Measurements from ENCODE around the gene AP1S1. TPM values are rescaled to one million over a fixed set of nuclear protein-coding genes. Genes with fewer than 3 reads are reported as not detected.
A peak's percentile ranks its signal among the peaks of the same experiment; 100 is the strongest.

Gene AP1S1
- total RNA-seq, 1 donor from 2014 or later, result 181 TPM

DNA sequence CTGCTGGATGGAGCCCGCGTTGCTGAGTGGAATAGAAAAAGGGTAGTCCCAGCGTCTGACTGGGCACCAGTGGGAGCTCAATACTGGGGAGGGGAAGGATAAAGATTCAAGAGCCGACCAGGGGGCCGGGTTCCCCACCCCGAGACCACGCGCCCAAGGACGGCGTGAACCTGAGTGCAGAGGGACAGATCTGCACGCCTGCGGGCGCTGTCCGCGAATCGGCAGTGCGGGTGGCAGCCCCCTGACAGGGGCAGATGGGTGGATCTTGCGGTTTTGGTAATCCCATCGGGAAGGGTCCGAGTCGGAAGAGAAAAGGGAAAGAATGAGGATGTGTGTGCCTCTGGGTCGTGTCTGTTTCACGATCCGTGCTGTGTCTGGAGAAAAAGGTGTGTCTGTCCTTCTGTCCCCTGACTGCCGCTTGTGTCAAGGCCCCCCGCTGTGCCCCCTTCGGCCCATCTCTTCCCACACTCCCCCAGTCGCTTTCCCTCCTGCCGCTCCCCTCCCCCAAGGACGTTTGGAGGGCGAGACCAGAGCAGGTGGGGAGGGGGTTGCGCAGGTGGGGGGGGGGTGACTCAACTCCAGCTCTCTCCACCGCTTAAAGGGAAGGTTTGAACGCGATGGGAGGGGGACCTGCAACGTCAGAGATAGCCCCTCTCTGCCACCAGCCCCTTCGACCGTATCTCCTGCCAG, 11.8 kb downstream of the AP1S1 start:
- peak overlapping the region; percentile 30 for H3K27ac Mint-ChIP-seq (ENCODE audit: unreplicated experiment)
- H3K4me1 ChIP-seq (ENCODE audit: insufficient read depth, low read length), result peaks cover 67% of the 10 kb centered on the region
- H3K27ac ChIP-seq (ENCODE audit: low read depth, low read length), result no peak overlapping the region

DNA sequence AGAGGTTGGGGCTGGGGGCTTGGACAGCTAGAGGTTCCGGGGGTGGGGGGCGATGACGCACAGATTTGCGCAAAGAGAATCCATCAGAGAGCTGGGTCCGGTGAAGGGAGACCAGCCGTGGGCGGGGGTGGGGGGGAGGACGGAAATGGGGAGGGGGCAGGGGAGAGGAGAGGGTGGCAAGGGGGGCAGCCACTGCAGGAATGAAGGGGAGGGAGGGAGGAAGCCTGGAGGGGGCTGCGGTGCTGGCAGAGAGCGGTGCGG, 12.3 kb downstream of the AP1S1 start:
- peak overlapping the region; percentile 71 for H3K4me3 Mint-ChIP-seq (ENCODE audit: unreplicated experiment)
- H3K27ac Mint-ChIP-seq (ENCODE audit: unreplicated experiment), result no peak overlapping the region
- Histone ChIP-seq H2AFZ (ENCODE audit: low read depth, low read length) (no peak overlapping the region), H3K4me2 (ENCODE audit: low read length) (peak overlapping the region; percentile 91), H3K36me3 (ENCODE audit: insufficient read depth, low read length) (no peaks in the 10 kb centered on the region), H3K79me2 (ENCODE audit: insufficient read depth, low read length) (no peaks in the 10 kb centered on the region), H3K9me3 (ENCODE audit: insufficient read depth, low read depth, low read length) (no peaks in the 10 kb centered on the region), H4K20me1 (ENCODE audit: insufficient read depth, low read length) (peaks cover 35% of the 10 kb centered on the region), H3K4me1 (ENCODE audit: insufficient read depth, low read length) (peaks cover 67% of the 10 kb centered on the region), H3K9ac (ENCODE audit: low read length) (no peak overlapping the region), H3K4me3 (ENCODE audit: insufficient read depth, low read depth, low read length) (no peak overlapping the region), H3K27me3 (ENCODE audit: insufficient read depth, low read length) (peaks cover 36% of the 10 kb centered on the region), H3K27ac (ENCODE audit: low read depth, low read length) (no peak overlapping the region)
- TF ChIP-seq CTCF (IDR thresholded peaks at IDR 0.05; ENCODE audit: insufficient read depth, low read depth, low read length), result no peak
- no peak for TF ChIP-seq EZH2 (IDR thresholded peaks at IDR 0.05; ENCODE audit: insufficient read depth, low read length)
- H3K27me3 Mint-ChIP-seq (ENCODE audit: low read depth, unreplicated experiment), result peaks cover 17% of the 10 kb centered on the region
- peaks cover 11% of the 10 kb centered on the region for H3K9me3 Mint-ChIP-seq (ENCODE audit: unreplicated experiment)
- H3K36me3 Mint-ChIP-seq (ENCODE audit: low read depth, unreplicated experiment), result no peaks in the 10 kb centered on the region
- H3K4me1 Mint-ChIP-seq (ENCODE audit: low read depth, unreplicated experiment), result peaks cover 46% of the 10 kb centered on the region
- no peak for DNase-seq (ENCODE audit: low read depth)
- no peak for FAIRE-seq

More for the DNA sequence above, 11.8 kb downstream of the AP1S1 start:
- peaks cover 46% of the 10 kb centered on the region for H3K4me1 Mint-ChIP-seq (ENCODE audit: low read depth, unreplicated experiment)
- Histone ChIP-seq H3K79me2 (ENCODE audit: insufficient read depth, low read length) (no peaks in the 10 kb centered on the region), H3K9ac (ENCODE audit: low read length) (no peak overlapping the region), H4K20me1 (ENCODE audit: insufficient read depth, low read length) (peaks cover 40% of the 10 kb centered on the region), H3K9me3 (ENCODE audit: insufficient read depth, low read depth, low read length) (no peaks in the 10 kb centered on the region), H3K4me3 (ENCODE audit: insufficient read depth, low read depth, low read length) (peak overlapping the region; percentile 41), H3K36me3 (ENCODE audit: insufficient read depth, low read length) (peaks cover 3% of the 10 kb centered on the region), H3K4me2 (ENCODE audit: low read length) (peak overlapping the region; percentile 91), H3K27me3 (ENCODE audit: insufficient read depth, low read length) (peaks cover 32% of the 10 kb centered on the region), H2AFZ (ENCODE audit: low read depth, low read length) (peak overlapping the region; percentile 13)
- peaks cover 7% of the 10 kb centered on the region for H3K9me3 Mint-ChIP-seq (ENCODE audit: unreplicated experiment)
- peak overlapping the region; percentile 80 for H3K4me3 Mint-ChIP-seq (ENCODE audit: unreplicated experiment)
- peak; percentile 41 for TF ChIP-seq EZH2 (IDR thresholded peaks at IDR 0.05; ENCODE audit: insufficient read depth, low read length)
- TF ChIP-seq CTCF (IDR thresholded peaks at IDR 0.05; ENCODE audit: insufficient read depth, low read depth, low read length), result no peak
- peaks cover 12% of the 10 kb centered on the region for H3K27me3 Mint-ChIP-seq (ENCODE audit: low read depth, unreplicated experiment)
- FAIRE-seq (no peak), DNase-seq (ENCODE audit: low read depth) (no peak)
- H3K36me3 Mint-ChIP-seq (ENCODE audit: low read depth, unreplicated experiment), result peaks cover 2% of the 10 kb centered on the region

GRCh38 chr7:101166909-101167644, 12.8 kb downstream of the AP1S1 start:
- peak overlapping the region; percentile 71 for H3K4me3 Mint-ChIP-seq (ENCODE audit: unreplicated experiment)
- H3K4me2 ChIP-seq (ENCODE audit: low read length), result peak overlapping the region; percentile 80

More at GRCh38 chr7:101166909-101167644, 12.8 kb downstream of the AP1S1 start:
- H3K27me3 ChIP-seq (ENCODE audit: insufficient read depth, low read length), result peaks cover 41% of the 10 kb centered on the region
- peaks cover 48% of the 10 kb centered on the region for H3K4me1 Mint-ChIP-seq (ENCODE audit: low read depth, unreplicated experiment)
- H3K36me3 Mint-ChIP-seq (ENCODE audit: low read depth, unreplicated experiment), result no peaks in the 10 kb centered on the region
- peaks cover 11% of the 10 kb centered on the region for H3K9me3 Mint-ChIP-seq (ENCODE audit: unreplicated experiment)
- DNase-seq (ENCODE audit: low read depth) (no peak), FAIRE-seq (no peak)
- no peaks in the 10 kb centered on the region for H3K36me3 ChIP-seq (ENCODE audit: insufficient read depth, low read length)
- TF ChIP-seq CTCF (IDR thresholded peaks at IDR 0.05; ENCODE audit: insufficient read depth, low read depth, low read length) (no peak), EZH2 (IDR thresholded peaks at IDR 0.05; ENCODE audit: insufficient read depth, low read length) (peak; percentile 25)
- H3K9ac ChIP-seq (ENCODE audit: low read length), result no peak overlapping the region
- H3K27ac ChIP-seq (ENCODE audit: low read depth, low read length), result no peak overlapping the region
- H3K4me3 ChIP-seq (ENCODE audit: insufficient read depth, low read depth, low read length), result no peak overlapping the region
- H3K79me2 ChIP-seq (ENCODE audit: insufficient read depth, low read length), result no peaks in the 10 kb centered on the region
- H3K9me3 ChIP-seq (ENCODE audit: insufficient read depth, low read depth, low read length), result no peaks in the 10 kb centered on the region
- peaks cover 22% of the 10 kb centered on the region for H3K27me3 Mint-ChIP-seq (ENCODE audit: low read depth, unreplicated experiment)
- no peak overlapping the region for H2AFZ ChIP-seq (ENCODE audit: low read depth, low read length)
- H3K4me1 ChIP-seq (ENCODE audit: insufficient read depth, low read length), result peaks cover 69% of the 10 kb centered on the region
- H4K20me1 ChIP-seq (ENCODE audit: insufficient read depth, low read length), result peaks cover 30% of the 10 kb centered on the region
- H3K27ac Mint-ChIP-seq (ENCODE audit: unreplicated experiment), result peak overlapping the region; percentile 42
